Ishikawa (cell line): ENCODE data around the gene IL6R.

Source experiments
- CEBPB ChIP-seq: IDR thresholded peaks from 2 replicates; pipeline ENCODE4 v1.6.1; 2012
- CREB1 ChIP-seq: IDR thresholded peaks from 2 replicates; pipeline ENCODE4 v1.6.1; 2012; ENCODE audit warnings: low read depth
- FOXM1 ChIP-seq: IDR thresholded peaks from 2 replicates; pipeline ENCODE4 v1.6.1; 2012; ENCODE audit warnings: low read depth, borderline replicate concordance
- MAX ChIP-seq: IDR thresholded peaks from 2 replicates; pipeline ENCODE4 v1.6.1; 2012
- RAD21 ChIP-seq: IDR thresholded peaks from 2 replicates; pipeline ENCODE4 v1.6.1; 2012; ENCODE audit warnings: low read depth
- REST ChIP-seq: IDR thresholded peaks from 2 replicates; pipeline ENCODE4 v1.6.1; 2012; ENCODE audit warnings: low read depth, mild to moderate bottlenecking
- TCF12 ChIP-seq: IDR thresholded peaks from 2 replicates; pipeline ENCODE4 v1.6.1; 2012; ENCODE audit warnings: low read depth
- USF1 ChIP-seq: IDR thresholded peaks from 2 replicates; pipeline ENCODE4 v1.6.1; 2012
- YY1 ChIP-seq: IDR thresholded peaks from 2 replicates; pipeline ENCODE4 v1.6.1; 2012; ENCODE audit warnings: low read depth

GRCh38 chr1:154398141-154398540 lies 7.0 kb upstream of the IL6R start:
- no peak for TF ChIP-seq MAX
- TF ChIP-seq CEBPB = no peak
- TF ChIP-seq YY1 = no peak
- no peak for TF ChIP-seq USF1
- TF ChIP-seq RAD21 = no peak
- no peak for TF ChIP-seq TCF12
- no peak for TF ChIP-seq CREB1
- TF ChIP-seq FOXM1 = no peak
- TF ChIP-seq REST = no peak
